HG03103 (cell line): Measurements from ENCODE around the gene PSMG2.
"Not testable (repeated sequence)": the region's sequence is repeated elsewhere in the genome, so short reads cannot be mapped to it uniquely, and the experiment has no call there.

ENCODE experiments used
- ATAC-seq: cut with Tn5 transposase; IDR thresholded peaks from one replicate; pipeline ENCODE4 v1.9.1; 2021; ENCODE audit warnings: low read depth; ENCODE audit not compliant: unreplicated experiment

Gene PSMG2

DNA sequence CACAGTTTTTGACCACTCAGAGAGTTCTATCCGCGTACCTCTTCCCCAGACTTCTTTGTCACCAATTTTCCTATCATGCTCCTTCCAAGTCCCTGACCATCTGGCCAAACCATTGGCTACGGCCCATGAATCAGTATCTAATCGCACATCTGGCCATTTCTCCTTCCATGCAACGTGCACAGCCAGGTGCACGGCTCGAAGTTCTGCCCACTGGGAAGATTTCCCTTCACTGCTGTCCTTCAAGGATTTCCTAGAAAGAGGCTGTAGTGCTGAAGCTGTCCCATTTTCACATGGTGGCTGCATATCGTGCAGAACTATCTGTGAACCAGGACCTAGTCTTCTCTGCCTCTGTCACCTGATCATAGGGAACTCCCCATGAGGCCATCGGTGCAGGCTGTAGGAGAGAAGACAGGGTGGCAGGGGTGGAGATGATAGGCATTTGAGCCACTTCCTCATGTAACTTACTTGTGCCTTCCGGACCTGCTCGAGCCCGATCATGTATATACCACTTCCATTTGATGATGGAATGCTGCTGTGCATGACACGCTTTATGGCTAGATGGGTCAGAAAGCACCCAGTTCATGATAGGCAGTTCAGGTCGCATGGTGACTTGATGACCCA, 53.9 kb downstream of the PSMG2 start:
- ATAC-seq: not testable (repeated sequence)

DNA sequence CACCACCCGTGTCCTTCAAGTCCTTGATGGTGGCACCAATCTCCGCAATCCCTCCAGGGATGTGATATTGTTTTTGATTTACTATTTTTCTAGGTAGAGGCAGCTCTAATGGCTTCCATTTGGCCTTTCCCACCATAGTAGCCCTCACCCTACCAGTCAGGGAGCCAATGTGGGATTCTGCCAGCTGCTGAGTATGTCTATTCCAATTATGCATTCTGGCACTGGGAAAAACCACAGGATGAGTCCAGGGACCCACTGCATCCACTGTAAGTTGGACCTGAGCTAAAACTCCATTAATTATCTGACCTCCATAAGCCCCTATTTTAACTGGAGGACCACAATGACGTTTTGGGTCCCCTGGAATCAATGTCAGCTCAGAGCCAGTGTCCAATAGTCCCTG, 55.7 kb downstream of the PSMG2 start:
- not testable (repeated sequence) for ATAC-seq

DNA sequence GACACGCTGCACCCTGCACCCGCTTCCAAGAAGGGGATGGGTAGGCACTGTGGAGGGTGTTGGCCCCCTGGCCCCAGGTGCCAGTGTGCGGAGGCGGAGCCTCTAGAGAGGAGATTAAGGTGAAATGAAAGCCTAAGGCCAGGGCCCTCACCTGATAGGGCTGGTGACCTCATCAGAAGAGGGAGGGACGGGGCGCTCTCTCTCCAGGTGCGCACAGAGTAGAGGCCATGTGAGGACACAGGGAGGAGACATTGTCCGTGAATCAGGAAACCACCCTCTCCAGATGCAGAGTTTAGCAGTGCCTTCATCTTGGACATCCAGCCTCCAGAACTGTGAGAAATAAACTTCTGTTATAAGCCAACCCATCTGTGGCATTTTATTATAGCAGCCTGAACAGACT, 62.3 kb downstream of the PSMG2 start:
- ATAC-seq: no peak

GRCh38 chr18:12765586-12765985, 62.7 kb downstream of the PSMG2 start:
- no peak for ATAC-seq

- ATAC-seq: no peak
Measured at GRCh38 chr18:12766986-12767433, 64.2 kb downstream of the PSMG2 start.

- ATAC-seq: no peak
Measured at GRCh38 chr18:12767580-12768155, 64.8 kb downstream of the PSMG2 start.

DNA sequence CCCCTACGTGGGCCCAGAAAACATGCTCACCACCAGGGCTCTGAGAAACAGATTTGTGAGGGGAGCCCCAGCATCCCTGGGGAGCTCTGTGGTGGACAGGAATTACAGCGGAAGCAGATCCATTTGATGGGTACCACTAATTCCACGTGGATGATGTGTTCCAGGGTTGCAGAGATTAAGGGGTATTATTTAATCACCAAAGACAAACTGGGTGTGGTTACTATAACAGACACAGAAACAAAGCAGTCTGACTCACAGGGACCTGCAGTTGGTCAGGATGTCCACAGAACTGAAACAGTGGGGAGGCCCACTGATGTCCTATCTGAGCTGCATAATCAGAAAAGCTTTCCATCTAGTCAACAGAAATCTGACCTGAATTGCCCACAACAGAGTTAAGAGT, 65.8 kb downstream of the PSMG2 start:
- ATAC-seq: no peak

DNA sequence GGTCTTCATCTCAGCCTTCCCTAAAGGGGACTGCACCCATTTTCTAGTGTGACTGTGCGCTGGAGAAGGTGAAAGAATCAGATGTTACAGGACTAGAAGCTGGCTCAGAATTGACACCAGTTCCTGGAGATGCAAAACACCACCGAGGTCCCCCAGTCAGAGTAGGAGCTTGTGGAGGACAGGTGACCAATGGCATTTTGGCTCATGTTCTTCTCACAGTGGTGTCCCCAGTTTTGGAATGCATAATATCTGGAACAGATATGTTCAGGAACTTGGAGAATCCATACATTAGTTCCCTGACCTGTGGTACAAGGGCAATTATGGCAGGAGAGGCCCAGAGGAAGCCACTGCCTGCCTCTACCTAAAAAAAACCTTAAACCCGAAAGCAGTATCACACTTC, 66.3 kb downstream of the PSMG2 start:
- ATAC-seq: no peak

DNA sequence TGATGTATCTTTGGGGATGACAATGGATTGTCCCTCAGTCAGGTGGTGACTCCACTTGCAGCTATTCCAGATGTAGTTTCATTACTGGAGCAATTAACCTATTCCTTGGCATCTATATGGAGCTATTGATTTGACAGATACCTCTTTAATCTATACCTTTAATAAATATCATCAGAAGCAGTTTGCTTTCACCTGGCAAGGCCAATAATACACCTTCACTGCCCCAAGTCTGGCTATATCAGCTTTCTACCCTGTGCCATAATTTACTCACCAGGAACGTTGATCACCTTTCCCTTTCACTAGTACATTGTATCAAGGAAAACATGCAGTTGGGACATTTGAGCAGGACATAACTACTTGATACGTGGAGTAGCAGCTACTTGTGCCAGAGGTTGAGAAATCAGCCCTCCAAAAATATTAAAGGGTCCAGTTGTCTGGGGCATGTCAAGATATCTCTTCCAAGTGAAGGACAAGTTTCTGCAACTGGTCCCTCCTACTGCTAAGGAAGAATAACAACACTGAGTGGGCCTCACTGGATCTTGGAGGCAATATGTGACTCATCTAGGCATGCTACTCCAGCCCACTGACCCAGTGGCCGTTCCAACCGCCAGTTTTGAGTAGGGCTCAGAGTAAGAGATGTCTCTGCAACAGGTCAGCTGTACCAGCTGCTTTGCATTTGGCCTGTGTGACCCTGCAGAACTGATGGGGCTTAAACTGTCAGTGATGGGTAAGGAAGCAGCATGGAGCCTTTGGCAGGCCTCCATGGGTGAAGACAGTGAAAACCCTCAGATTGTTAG, 67.0 kb downstream of the PSMG2 start:
- ATAC-seq: no peak

- ATAC-seq: no peak
Measured at GRCh38 chr18:12770469-12771219, 67.8 kb downstream of the PSMG2 start.

DNA sequence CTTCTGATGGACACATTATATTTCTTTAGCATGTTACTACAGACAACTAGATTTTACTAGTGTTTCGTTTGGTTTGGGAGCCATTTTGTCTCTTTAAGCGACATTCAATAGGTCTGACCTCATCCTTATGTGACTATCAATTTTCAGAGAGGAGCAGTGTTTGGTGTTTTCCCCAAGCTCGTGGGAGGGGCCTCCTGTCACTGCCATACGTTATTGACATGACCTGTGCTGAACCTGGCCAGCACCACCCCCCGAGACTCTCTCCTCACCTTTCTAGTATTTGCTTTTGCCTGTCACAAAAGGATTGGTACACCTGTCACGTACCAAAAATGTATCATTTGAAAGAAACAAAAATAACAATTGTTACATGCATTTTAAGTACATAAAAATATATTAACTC, 69.3 kb downstream of the PSMG2 start:
- ATAC-seq: no peak

DNA sequence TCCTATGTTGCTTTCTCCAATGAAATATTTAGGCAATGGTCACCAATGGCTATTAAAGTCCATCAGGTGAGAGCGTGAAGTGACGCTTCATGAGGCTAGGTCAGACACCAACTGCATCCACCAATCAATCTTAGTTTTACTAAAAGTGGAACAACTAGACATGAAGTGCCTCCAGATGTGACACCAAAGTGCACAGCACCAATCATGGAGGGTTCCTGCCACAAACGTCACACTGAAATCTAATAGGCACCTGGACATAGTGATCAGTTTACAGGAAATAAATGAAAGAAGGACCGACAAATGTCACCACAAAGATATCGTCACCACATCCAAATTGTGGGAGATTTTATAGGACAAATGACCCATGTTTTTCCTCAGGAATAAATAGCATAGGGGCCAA, 70.5 kb downstream of the PSMG2 start:
- ATAC-seq: no peak

DNA sequence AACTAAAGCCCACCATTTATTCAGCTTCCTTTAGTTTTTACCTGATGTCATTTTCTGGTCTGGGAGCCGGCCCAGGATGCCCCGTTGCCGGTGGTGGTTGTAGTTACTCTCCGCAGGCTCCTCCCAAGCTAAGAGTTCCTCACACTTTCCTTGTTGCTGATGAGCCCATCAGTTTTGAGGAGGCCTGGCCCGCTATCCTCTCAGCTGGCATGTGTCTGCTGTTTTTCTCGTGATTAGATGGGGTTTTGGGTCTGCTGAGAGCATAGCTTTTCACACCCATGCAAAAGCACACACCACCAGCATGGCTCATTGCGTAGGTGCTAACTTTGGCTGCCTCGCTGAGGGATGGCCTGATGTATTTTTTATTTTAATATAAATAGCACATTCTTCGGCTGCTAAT, 72.1 kb downstream of the PSMG2 start:
- no peak for ATAC-seq
